B cell (primary cell): Measurements from ENCODE around the gene SDF2. TPM values are rescaled to one million over a fixed set of nuclear protein-coding genes. Genes with fewer than 3 reads are reported as not detected.

Experiments
- ATAC-seq: fragments of 200-7000 bp; cut with Tn5 transposase; one replicate; pipeline ENCODE4 v1.10.0; 2021; ENCODE audit warnings: low read depth, mild to moderate bottlenecking, moderate number of reproducible peaks, moderate library complexity
- CTCF ChIA-PET: fragments of 350-600 bp; sonication (Branson Sonifier 250); formaldehyde crosslinking; loops from one replicate; lab custom pipeline; 2021; ENCODE audit warnings: antibody characterized with exemption, inconsistent platforms; lab: Charles Lee
- POLR2A ChIA-PET: fragments of 350-600 bp; sonication (Branson Sonifier 250); formaldehyde crosslinking; loops from one replicate; lab custom pipeline; 2021; ENCODE audit warnings: antibody characterized with exemption; lab: Charles Lee
- DNase-seq: peaks from one replicate; pipeline ENCODE4 v3.0.0; 2013
- H2AFZ ChIP-seq: 2 replicates; pipeline ENCODE4 v1.6.1; 2012; ENCODE audit warnings: mild to moderate bottlenecking, low read depth, low read length; ENCODE audit not compliant: insufficient read depth, poor library complexity, severe bottlenecking
- H3K27ac ChIP-seq, 2 donors: 1 replicate in 1 of 2; 2 replicates in 1 of 2; pipeline ENCODE4 v1.5.1; 2012 to 2013; ENCODE audit warnings: low read length in 2 of 2, mild to moderate bottlenecking in 2 of 2, moderate library complexity in 1 of 2
- H3K27me3 ChIP-seq, 4 experiments: fragments of 200-600 bp in 1 of 4; sonication (generic) in 1 of 4; replicated peaks in 1 of 4; 1 replicate in 2 of 4; 2 replicates in 2 of 4; pipeline versions ENCODE4 v1.6.1 to v1.7.0; 2013 to 2016; ENCODE audit warnings: low read length in 3 of 4, mild to moderate bottlenecking in 2 of 4, mixed read lengths in 1 of 4, moderate library complexity in 1 of 4; ENCODE audit not compliant: insufficient read depth in 4 of 4, control insufficient read depth in 3 of 4; ENCODE audit errors: control extremely low read depth in 1 of 4
- H3K36me3 ChIP-seq, 2 experiments: replicated peaks in 1 of 2; 1 replicate in 1 of 2; 2 replicates in 1 of 2; pipeline versions ENCODE4 v1.6.1 to v1.7.1; 2013; ENCODE audit warnings: low read length in 1 of 2; ENCODE audit not compliant: insufficient read depth in 2 of 2, control insufficient read depth in 1 of 2; ENCODE audit errors: control extremely low read depth in 1 of 2, extremely low read depth in 1 of 2
- H3K4me1 ChIP-seq, 2 donors: fragments of 200-600 bp in 1 of 2; sonication (generic) in 1 of 2; 1 replicate in 1 of 2; 2 replicates in 1 of 2; pipeline versions ENCODE4 v1.5.1 to v1.6.1; 2013 to 2017; ENCODE audit warnings: low read length in 2 of 2; ENCODE audit not compliant: control insufficient read depth in 2 of 2, insufficient read depth in 2 of 2
- H3K4me2 ChIP-seq: replicated peaks from 2 replicates; pipeline ENCODE3; 2012; ENCODE audit warnings: mild to moderate bottlenecking, low read depth, low read length; ENCODE audit not compliant: poor library complexity, severe bottlenecking
- H3K4me3 ChIP-seq, 5 experiments: fragments of 200-600 bp in 1 of 5; sonication (generic) in 1 of 5; 1 replicate in 3 of 5; 2 replicates in 2 of 5; pipeline versions ENCODE4 v1.5.1 to v1.7.0; 2011 to 2016; ENCODE audit warnings: low read length in 4 of 5, mild to moderate bottlenecking in 4 of 5, low read depth in 2 of 5, control low read depth in 1 of 5, moderate library complexity in 1 of 5; ENCODE audit not compliant: insufficient read depth in 1 of 5; ENCODE audit errors: control extremely low read depth in 1 of 5, extremely low read depth in 1 of 5
- H3K79me2 ChIP-seq: fragments of 200-600 bp; sonication (generic); one replicate; pipeline ENCODE4 v1.6.0; 2016; ENCODE audit warnings: low read length; ENCODE audit not compliant: control insufficient read depth, insufficient read depth
- H3K9ac ChIP-seq: fragments of 200-600 bp; sonication (generic); 2 replicates; pipeline ENCODE4 v1.6.1; 2017; ENCODE audit warnings: mild to moderate bottlenecking, low read length, moderate library complexity
- H3K9me3 ChIP-seq, 3 donors: one replicate each; pipeline versions ENCODE4 v1.6.1 to v1.7.1; 2013; ENCODE audit warnings: low read length in 2 of 3; ENCODE audit not compliant: control insufficient read depth in 2 of 3, insufficient read depth in 1 of 3; ENCODE audit errors: control extremely low read depth in 1 of 3
- H4K20me1 ChIP-seq: 2 replicates; pipeline ENCODE4 v1.6.0; 2012; ENCODE audit warnings: mild to moderate bottlenecking, low read length; ENCODE audit not compliant: insufficient read depth, control insufficient read depth, poor library complexity, severe bottlenecking
- H3K27ac Mint-ChIP-seq: one replicate; pipeline ENCODE4 v1.8.0; 2021; ENCODE audit warnings: mixed read lengths
- H3K27me3 Mint-ChIP-seq: one replicate; pipeline ENCODE4 v1.8.0; 2021; ENCODE audit warnings: mixed read lengths
- H3K4me1 Mint-ChIP-seq: one replicate; pipeline ENCODE4 v1.8.0; 2021; ENCODE audit warnings: mixed read lengths
- H3K4me3 Mint-ChIP-seq: one replicate; pipeline ENCODE4 v1.8.0; 2021; ENCODE audit warnings: mixed read lengths
- H3K9me3 Mint-ChIP-seq: one replicate; pipeline ENCODE4 v1.8.0; 2022; ENCODE audit warnings: mixed read lengths; ENCODE audit not compliant: insufficient read depth
- CTCF ChIP-seq: fragments of 200-600 bp; IDR thresholded peaks from one replicate; pipeline ENCODE4 v1.8.0; 2022; ENCODE audit warnings: antibody characterized with exemption, mild to moderate bottlenecking
- EZH2 ChIP-seq: IDR thresholded peaks from 2 replicates; pipeline ENCODE4 v1.6.1; 2012; ENCODE audit warnings: borderline replicate concordance, low read depth, mild to moderate bottlenecking, moderate library complexity, low read length; ENCODE audit not compliant: insufficient read depth, poor library complexity, severe bottlenecking
- WGBS: methylation state at CpG from one replicate; pipeline ENCODE4 v1.1.5; 2013; ENCODE audit warnings: missing lambda C conversion rate; ENCODE audit not compliant: insufficient coverage; 5-methylcytosine and 5-hydroxymethylcytosine counted together
- intact Hi-C: fragments of 100-400 bp; cut with micrococcal nuclease; formaldehyde crosslinking; loops from one replicate; pipeline ENCODE4 v1.10.0; 2022
- polyA plus RNA-seq: library from polyadenylated mRNA; depleted of rRNA; stranded (reverse); fragments of >200 nt; gene quantifications from 2 replicates; pipeline ENCODE4 v1.2.3, GENCODE V29; 2012
- total RNA-seq, 2 donors: library from RNA; stranded (reverse); fragments of 120-200 nt in 1 of 2; gene quantifications; 1 replicate in 1 of 2; 2 replicates in 1 of 2; pipeline versions ENCODE4 v1.2.3 to v1.2.4, GENCODE V29; 2013 to 2022

Gene SDF2
- total and polyA plus RNA-seq, 2 donors (not counting 1 experiment from before 2014, with no cell fraction given), result 32.6 to 40.4 TPM

- H3K36me3 ChIP-seq, result peaks cover 30 to 92% of the 10 kb centered on the region in 2 experiments
- WGBS, result 97% methylated on average over 13 of the region's 14 CpGs
- no peak overlapping the region for H2AFZ ChIP-seq
- no peaks in the 10 kb centered on the region for H3K9me3 ChIP-seq
- CTCF ChIA-PET, result interaction anchor here (0.6 to 1.5 kb wide), 3 partner anchors 10 to 1484 kb away, joined by 3 to 5 read pairs (median 3); partner anchors contain the start of gene RPL23A
- H3K9ac ChIP-seq, result no peak overlapping the region
- H4K20me1 ChIP-seq, result peaks cover 54% of the 10 kb centered on the region
- H3K4me3 ChIP-seq, result no peak overlapping the region
- no peak overlapping the region for H3K4me2 ChIP-seq
- no peak overlapping the region for H3K27ac Mint-ChIP-seq
- H3K4me3 Mint-ChIP-seq, result no peak overlapping the region
- DNase-seq (no peak), ATAC-seq (no peak)
- no peaks in the 10 kb centered on the region for H3K27me3 ChIP-seq
- H3K27ac ChIP-seq, result no peak overlapping the region
- POLR2A ChIA-PET, result interaction anchor here (0.5 kb wide), 1 partner anchor 120 kb away, joined by 3 read pairs; no protein-coding TSS in a partner anchor
- H3K27me3 Mint-ChIP-seq, result no peaks in the 10 kb centered on the region
- intact Hi-C loops, result no loop called here
- TF ChIP-seq CTCF, result no peak
- no peak for TF ChIP-seq EZH2
- H3K79me2 ChIP-seq, result peaks cover 62% of the 10 kb centered on the region
- peaks cover 4% of the 10 kb centered on the region for H3K4me1 Mint-ChIP-seq
- no peaks in the 10 kb centered on the region for H3K4me1 ChIP-seq
- no peaks in the 10 kb centered on the region for H3K9me3 Mint-ChIP-seq
Measured at GRCh38 chr17:28634206-28634865, 27.4 kb downstream of the SDF2 start.

- ATAC-seq, result no peak
- no peaks in the 10 kb centered on the region for H3K9me3 ChIP-seq
- no peak overlapping the region for H2AFZ ChIP-seq
- H4K20me1 ChIP-seq, result peaks cover 13% of the 10 kb centered on the region
- peaks cover 8 to 72% of the 10 kb centered on the region in 2 experiments for H3K36me3 ChIP-seq
- Mint-ChIP-seq H3K27ac (no peak overlapping the region), H3K4me1 (no peaks in the 10 kb centered on the region), H3K4me3 (no peak overlapping the region), H3K9me3 (no peaks in the 10 kb centered on the region), H3K27me3 (no peaks in the 10 kb centered on the region)
- H3K79me2 ChIP-seq, result peaks cover 13% of the 10 kb centered on the region
- intact Hi-C loops, result no loop called here
- POLR2A ChIA-PET, result no interaction called here
- WGBS, result 94% methylated on average over 3 of the region's 4 CpGs
- CTCF ChIA-PET, result no interaction called here
- H3K27me3 ChIP-seq, result no peaks in the 10 kb centered on the region
- no peak for TF ChIP-seq CTCF
- TF ChIP-seq EZH2, result no peak
- H3K4me2 ChIP-seq, result no peak overlapping the region
- H3K27ac ChIP-seq, result no peak overlapping the region
- H3K4me3 ChIP-seq, result no peak overlapping the region
- H3K4me1 ChIP-seq, result no peaks in the 10 kb centered on the region
- no peak overlapping the region for H3K9ac ChIP-seq
- DNase-seq, result no peak
Measured at GRCh38 chr17:28626818-28627217, 34.9 kb downstream of the SDF2 start.
